Kasumi-1 (cell line): Measurements from ENCODE around the gene SETD1A.
A peak's percentile ranks its signal among the peaks of the same experiment; 100 is the strongest.

Experiments
- DNase-seq, 2 experiments: peaks; one replicate each; lab custom pipeline; 2025; lab: John Stamatoyannopoulos, UW

Gene SETD1A

GRCh38 chr16:31020536-31020935, 63.0 kb downstream of the SETD1A start:
- no peak for DNase-seq

DNA sequence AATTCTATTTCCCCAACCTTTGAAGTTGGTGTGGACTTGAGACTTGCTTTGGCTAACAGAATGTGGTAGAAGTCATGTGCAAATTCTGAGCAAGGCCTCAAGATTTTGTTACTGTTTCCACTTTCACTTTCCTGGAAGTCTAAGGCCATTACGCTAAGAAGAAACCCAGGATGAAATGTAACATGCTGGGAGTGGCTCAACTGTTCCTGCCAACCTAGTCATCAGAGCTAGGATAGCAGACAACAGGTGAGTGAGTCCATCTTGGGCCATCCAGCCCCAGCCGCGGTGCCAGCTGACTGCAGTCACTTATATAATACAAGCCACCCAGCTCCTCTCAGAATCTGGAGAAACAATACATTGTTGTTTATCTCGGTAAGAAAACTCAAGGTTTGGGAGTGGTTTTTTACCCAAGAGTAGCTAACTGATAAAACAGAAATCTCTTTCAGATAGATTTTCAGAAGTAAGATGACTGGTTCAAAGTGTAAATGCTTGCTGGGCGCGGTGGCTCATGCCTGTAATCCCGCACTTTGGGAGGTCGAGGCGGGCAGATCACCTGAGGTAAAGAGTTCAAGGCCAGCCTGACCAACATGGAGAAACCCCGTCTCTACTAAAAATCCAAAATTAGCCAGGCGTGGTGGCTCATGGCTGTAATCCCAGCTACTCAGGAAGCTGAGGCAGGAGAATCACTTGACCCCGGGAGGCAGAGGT, 65.1 kb downstream of the SETD1A start:
- DNase-seq: no peak

GRCh38 chr16:31023252-31023602, 65.7 kb downstream of the SETD1A start:
- DNase-seq: no peak

GRCh38 chr16:31023627-31024226, 66.2 kb downstream of the SETD1A start:
- DNase-seq: no peak

GRCh38 chr16:31025339-31025738, 67.8 kb downstream of the SETD1A start:
- DNase-seq: no peak

- DNase-seq: no peak
These were observed 71.7 kb downstream of the SETD1A start for GRCh38 chr16:31029272-31029671.

GRCh38 chr16:31031276-31031675, 73.7 kb downstream of the SETD1A start:
- DNase-seq: no peak

DNA sequence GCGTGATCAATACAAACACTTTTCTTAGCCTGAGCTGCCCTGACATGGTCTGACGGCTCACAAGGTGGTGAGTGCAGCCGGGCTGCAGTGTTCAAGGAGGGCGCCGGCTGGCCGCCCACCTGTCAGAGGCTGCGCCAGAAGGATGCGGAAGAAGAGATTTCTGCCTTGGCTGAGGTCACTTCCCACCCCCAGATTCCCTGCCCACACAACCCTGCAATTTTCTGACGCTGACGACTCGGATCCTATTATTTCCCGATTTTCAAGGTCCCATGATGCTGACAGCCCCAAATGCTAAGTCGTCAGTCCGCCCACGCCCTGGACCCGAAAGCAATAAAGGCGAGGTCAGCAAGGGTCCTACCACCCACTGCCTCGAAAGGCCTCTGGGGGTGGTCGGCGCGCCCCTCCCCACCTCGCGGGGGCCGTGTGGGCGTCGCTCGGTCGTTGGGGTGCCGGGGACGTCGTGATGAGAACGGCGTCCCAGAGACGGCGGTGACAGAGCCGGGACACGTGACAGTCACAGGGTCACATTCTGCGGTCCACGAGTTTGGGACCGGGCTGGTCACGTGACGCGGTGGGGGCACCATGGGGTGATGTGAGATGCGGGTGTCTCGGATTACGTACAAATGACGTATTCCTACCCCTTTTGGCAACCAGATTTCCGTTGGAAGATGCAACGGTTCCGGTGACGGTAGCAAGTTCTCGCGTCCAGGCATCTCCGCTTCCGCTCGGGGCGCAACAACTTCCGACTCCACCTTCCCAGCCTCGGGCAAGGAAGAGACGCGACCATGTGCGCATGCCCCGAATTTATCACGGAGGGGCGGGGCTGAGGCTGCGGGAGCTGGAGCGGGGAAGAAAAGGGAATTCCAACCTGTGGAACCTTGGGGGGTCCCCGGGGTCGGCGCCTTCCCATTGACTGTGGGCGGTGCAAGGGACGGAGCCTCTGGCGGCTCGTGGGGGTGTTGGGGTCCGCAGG, 75.5 kb downstream of the SETD1A start, which contains the start of gene STX4:
TSS of gene STX4 (plus strand) at position 823 of the 973 bp plus-strand sequence. CDS start 248 bp downstream, outside the sequence.
- DNase-seq: peak; percentile 86 to 87

DNA sequence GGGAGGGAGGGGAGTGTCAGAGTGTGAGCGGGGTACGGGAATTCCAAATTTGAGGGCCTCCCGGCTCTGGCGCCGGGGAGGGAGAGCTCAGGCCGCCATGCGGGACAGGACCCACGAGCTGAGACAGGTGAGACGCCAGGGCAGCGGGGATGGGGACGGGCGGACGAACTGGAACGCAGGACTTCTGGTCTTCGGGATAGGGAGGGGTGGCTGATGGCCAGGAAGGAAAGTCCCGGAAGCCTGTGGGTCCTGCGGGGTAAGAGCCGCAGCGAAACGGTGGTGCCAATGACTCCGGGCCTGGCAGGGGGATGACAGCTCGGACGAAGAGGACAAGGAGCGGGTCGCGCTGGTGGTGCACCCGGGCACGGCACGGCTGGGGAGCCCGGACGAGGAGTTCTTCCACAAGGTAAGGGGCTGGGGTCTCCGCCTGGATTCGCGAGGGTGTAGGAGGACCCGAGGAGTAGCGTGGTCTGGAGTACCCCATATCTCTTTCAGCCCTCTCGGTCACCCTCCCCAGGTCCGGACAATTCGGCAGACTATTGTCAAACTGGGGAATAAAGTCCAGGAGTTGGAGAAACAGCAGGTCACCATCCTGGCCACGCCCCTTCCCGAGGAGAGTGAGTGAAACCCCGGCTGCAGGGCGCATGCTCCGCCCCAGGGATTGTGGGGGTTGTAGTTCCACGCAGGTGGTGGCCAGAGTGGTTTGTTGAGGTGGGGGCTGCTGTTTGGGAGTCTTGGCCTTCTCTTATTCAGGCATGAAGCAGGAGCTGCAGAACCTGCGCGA, 76.3 kb downstream of the SETD1A start:
- DNase-seq: peak; percentile 41 to 56
